Natural killer cell treated with Interleukin-12 subunit alpha and Interleukin-12 subunit beta and Interleukin-15 and Interleukin-18, amount 100 ng/mL, for 72 hours (primary cell): ENCODE data around the gene PPP2R5E. TPM values are rescaled to one million over a fixed set of nuclear protein-coding genes. Genes with fewer than 3 reads are reported as not detected.

Source experiments
- ATAC-seq, 2 donors: fragments of 150-1000 bp; cut with Tn5 transposase in 1 of 2; sonication (Bioruptor Pico), chemical (Tn5 transposase) in 1 of 2; 2 replicates each; pipeline ENCODE4 v1.10.0; 2021
- DNase-seq: peaks from one replicate; pipeline ENCODE4 v3.0.0; 2022; ENCODE audit warnings: low spot score
- H3K27ac Mint-ChIP-seq, 2 donors: 1 replicate in 1 of 2; 2 replicates in 1 of 2; pipeline ENCODE4 v1.8.0; 2022; ENCODE audit warnings: mixed read lengths in 2 of 2, mild to moderate bottlenecking in 1 of 2, moderate library complexity in 1 of 2
- H3K27me3 Mint-ChIP-seq, 2 donors: 1 replicate in 1 of 2; 2 replicates in 1 of 2; pipeline ENCODE4 v1.8.0; 2022; ENCODE audit warnings: mixed read lengths in 2 of 2
- H3K36me3 Mint-ChIP-seq: one replicate; pipeline ENCODE4 v1.8.0; 2022; ENCODE audit warnings: mixed read lengths
- H3K4me1 Mint-ChIP-seq, 2 donors: 1 replicate in 1 of 2; 2 replicates in 1 of 2; pipeline ENCODE4 v1.8.0; 2022; ENCODE audit warnings: low read depth in 2 of 2, mixed read lengths in 2 of 2, mild to moderate bottlenecking in 1 of 2
- H3K4me3 Mint-ChIP-seq: one replicate; pipeline ENCODE4 v1.8.0; 2022; ENCODE audit warnings: mixed read lengths
- H3K9me3 Mint-ChIP-seq: 2 replicates; pipeline ENCODE4 v1.8.0; 2022; ENCODE audit warnings: mixed read lengths
- total RNA-seq, 2 donors: library from RNA; stranded (reverse); gene quantifications; one replicate each; pipeline ENCODE4 v1.2.3, GENCODE V29; 2022

PPP2R5E gene
- total RNA-seq, 2 donors from 2014 or later: 52.4 to 56.4 TPM

GRCh38 chr14:63475761-63476160 lies 67.4 kb downstream of the PPP2R5E start:
- peak overlapping the region in 1 of 2 donors; percentile 95 for H3K27ac Mint-ChIP-seq
- peaks cover 30 to 36% of the 10 kb centered on the region in 2 donors for H3K4me1 Mint-ChIP-seq
- H3K9me3 Mint-ChIP-seq: no peaks in the 10 kb centered on the region
- no peak overlapping the region for H3K4me3 Mint-ChIP-seq
- DNase-seq (no peak), ATAC-seq (no peak)
- no peaks in the 10 kb centered on the region for H3K36me3 Mint-ChIP-seq
- H3K27me3 Mint-ChIP-seq: no peaks in the 10 kb centered on the region

- ATAC-seq: no peak
- no peak for DNase-seq
- H3K27me3 Mint-ChIP-seq: no peaks in the 10 kb centered on the region
- no peak overlapping the region for H3K27ac Mint-ChIP-seq
- H3K4me3 Mint-ChIP-seq: no peak overlapping the region
- no peaks in the 10 kb centered on the region for H3K36me3 Mint-ChIP-seq
- no peaks in the 10 kb centered on the region for H3K9me3 Mint-ChIP-seq
- H3K4me1 Mint-ChIP-seq: peaks cover 32 to 35% of the 10 kb centered on the region in 2 donors
Observed at GRCh38 chr14:63474844-63475243, 68.3 kb downstream of the PPP2R5E start.

GRCh38 chr14:63474111-63474510 lies 69.1 kb downstream of the PPP2R5E start:
- no peak overlapping the region for H3K27ac Mint-ChIP-seq
- no peak for DNase-seq
- H3K36me3 Mint-ChIP-seq: no peaks in the 10 kb centered on the region
- no peak overlapping the region for H3K4me3 Mint-ChIP-seq
- H3K27me3 Mint-ChIP-seq: no peaks in the 10 kb centered on the region
- H3K4me1 Mint-ChIP-seq: peaks cover 30 to 32% of the 10 kb centered on the region in 2 donors
- no peaks in the 10 kb centered on the region for H3K9me3 Mint-ChIP-seq
- ATAC-seq: no peak

- peaks cover 34 to 37% of the 10 kb centered on the region in 2 donors for H3K4me1 Mint-ChIP-seq
- no peaks in the 10 kb centered on the region for H3K9me3 Mint-ChIP-seq
- no peaks in the 10 kb centered on the region for H3K27me3 Mint-ChIP-seq
- H3K4me3 Mint-ChIP-seq: no peak overlapping the region
- ATAC-seq: no peak
- H3K36me3 Mint-ChIP-seq: no peaks in the 10 kb centered on the region
- no peak overlapping the region for H3K27ac Mint-ChIP-seq
- no peak for DNase-seq
Observed at GRCh38 chr14:63472986-63473788, 70.0 kb downstream of the PPP2R5E start.

- H3K36me3 Mint-ChIP-seq: no peaks in the 10 kb centered on the region
- peak overlapping the region; percentile 72 for H3K4me3 Mint-ChIP-seq
- no peak overlapping the region for H3K27ac Mint-ChIP-seq
- peaks cover 33 to 34% of the 10 kb centered on the region in 2 donors for H3K4me1 Mint-ChIP-seq
- DNase-seq (no peak), ATAC-seq (peak; percentile 92 to 93)
- no peaks in the 10 kb centered on the region for H3K27me3 Mint-ChIP-seq
- no peaks in the 10 kb centered on the region for H3K9me3 Mint-ChIP-seq
Observed at GRCh38 chr14:63470962-63471793, 72.0 kb downstream of the PPP2R5E start.

- ATAC-seq (peak in 1 of 2 donors; percentile 65), DNase-seq (no peak)
- H3K36me3 Mint-ChIP-seq: no peaks in the 10 kb centered on the region
- H3K27ac Mint-ChIP-seq: peak overlapping the region; percentile 8 to 70
- H3K4me1 Mint-ChIP-seq: peaks cover 32 to 39% of the 10 kb centered on the region in 2 donors
- peak overlapping the region; percentile 42 for H3K4me3 Mint-ChIP-seq
- no peaks in the 10 kb centered on the region for H3K9me3 Mint-ChIP-seq
- H3K27me3 Mint-ChIP-seq: no peaks in the 10 kb centered on the region
Observed at GRCh38 chr14:63468294-63468693, 74.9 kb downstream of the PPP2R5E start.

- Mint-ChIP-seq H3K27me3 (no peaks in the 10 kb centered on the region), H3K4me3 (peak overlapping the region; percentile 42), H3K36me3 (no peaks in the 10 kb centered on the region), H3K27ac (peak overlapping the region; percentile 8 to 70), H3K9me3 (no peaks in the 10 kb centered on the region), H3K4me1 (peaks cover 32 to 39% of the 10 kb centered on the region in 2 donors)
- ATAC-seq (no peak), DNase-seq (no peak)
Observed at GRCh38 chr14:63467440-63468072, 75.6 kb downstream of the PPP2R5E start.

- Mint-ChIP-seq H3K36me3 (no peaks in the 10 kb centered on the region), H3K4me3 (no peak overlapping the region), H3K27me3 (no peaks in the 10 kb centered on the region), H3K4me1 (peaks cover 27 to 30% of the 10 kb centered on the region in 2 donors), H3K27ac (no peak overlapping the region), H3K9me3 (no peaks in the 10 kb centered on the region)
- no peak for ATAC-seq
- no peak for DNase-seq
Observed at GRCh38 chr14:63465347-63465746, 77.8 kb downstream of the PPP2R5E start.

GRCh38 chr14:63460680-63461369 lies 82.4 kb downstream of the PPP2R5E start:
- no peak for DNase-seq
- H3K4me3 Mint-ChIP-seq: no peak overlapping the region
- H3K4me1 Mint-ChIP-seq: peaks cover 23 to 27% of the 10 kb centered on the region in 2 donors
- no peak overlapping the region for H3K27ac Mint-ChIP-seq
- no peaks in the 10 kb centered on the region for H3K9me3 Mint-ChIP-seq
- H3K27me3 Mint-ChIP-seq: no peaks in the 10 kb centered on the region
- ATAC-seq: no peak
- no peaks in the 10 kb centered on the region for H3K36me3 Mint-ChIP-seq

- Mint-ChIP-seq H3K36me3 (no peaks in the 10 kb centered on the region), H3K9me3 (no peaks in the 10 kb centered on the region), H3K4me1 (peaks cover 31 to 35% of the 10 kb centered on the region in 2 donors), H3K4me3 (no peak overlapping the region), H3K27ac (no peak overlapping the region), H3K27me3 (no peaks in the 10 kb centered on the region)
- DNase-seq: no peak
- ATAC-seq: no peak
Observed at GRCh38 chr14:63459738-63460137, 83.4 kb downstream of the PPP2R5E start.

GRCh38 chr14:63457498-63457897 lies 85.7 kb downstream of the PPP2R5E start:
- Mint-ChIP-seq H3K9me3 (no peaks in the 10 kb centered on the region), H3K36me3 (no peaks in the 10 kb centered on the region), H3K4me1 (peaks cover 29 to 32% of the 10 kb centered on the region in 2 donors), H3K27ac (no peak overlapping the region), H3K4me3 (no peak overlapping the region), H3K27me3 (no peaks in the 10 kb centered on the region)
- DNase-seq: no peak
- ATAC-seq: no peak

GRCh38 chr14:63454863-63455622 lies 88.1 kb downstream of the PPP2R5E start:
- Mint-ChIP-seq H3K27me3 (no peaks in the 10 kb centered on the region), H3K36me3 (no peaks in the 10 kb centered on the region), H3K27ac (peak overlapping the region; percentile 14 to 22), H3K4me3 (no peak overlapping the region), H3K9me3 (no peaks in the 10 kb centered on the region), H3K4me1 (peaks cover 36% of the 10 kb centered on the region in 2 donors)
- ATAC-seq (peak in 1 of 2 donors; percentile 60), DNase-seq (no peak)

- Mint-ChIP-seq H3K4me1 (peaks cover 31% of the 10 kb centered on the region in 2 donors), H3K27ac (peak overlapping the region in 1 of 2 donors; percentile 22), H3K36me3 (no peaks in the 10 kb centered on the region), H3K27me3 (no peaks in the 10 kb centered on the region), H3K4me3 (no peak overlapping the region), H3K9me3 (no peaks in the 10 kb centered on the region)
- no peak for ATAC-seq
- DNase-seq: no peak
Observed at GRCh38 chr14:63454436-63454835, 88.7 kb downstream of the PPP2R5E start.
